GM18505 (cell line): ENCODE measurements around the gene LRBA.
"Not testable (repeated sequence)": the region's sequence is repeated elsewhere in the genome, so short reads cannot be mapped to it uniquely, and the experiment has no call there.

Source experiments
- ATAC-seq: cut with Tn5 transposase; IDR thresholded peaks from one replicate; pipeline ENCODE4 v1.9.1; 2021; ENCODE audit not compliant: unreplicated experiment
- POLR2A ChIP-seq: IDR thresholded peaks from 4 replicates; pipeline ENCODE4 v1.6.1; 2011; ENCODE audit warnings: borderline replicate concordance; ENCODE audit not compliant: insufficient read depth, insufficient read length; ENCODE audit errors: extremely low read depth

Gene LRBA

GRCh38 chr4:150746156-150746555 is 268.9 kb downstream of the LRBA start:
- ATAC-seq = no peak

DNA sequence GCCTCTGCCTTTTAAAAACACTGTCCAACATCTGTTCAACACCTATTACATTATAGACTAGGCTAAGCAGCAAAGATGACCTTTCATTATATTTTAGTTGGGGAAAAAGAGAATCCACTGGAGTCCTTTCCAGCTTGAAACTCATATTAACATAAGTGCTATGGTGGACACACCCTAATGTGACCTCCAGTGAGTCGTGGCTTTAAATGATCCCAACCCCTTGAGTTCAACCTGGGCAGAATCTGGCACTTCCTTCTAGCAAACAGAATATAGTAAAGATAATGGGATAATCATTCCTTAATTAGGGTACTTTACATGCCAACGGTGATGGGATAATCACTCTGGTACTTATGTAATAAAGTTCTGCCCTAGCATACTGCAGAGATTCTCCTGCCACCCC is 270.5 kb downstream of the LRBA start:
- TF ChIP-seq POLR2A = no peak
- no peak for ATAC-seq

More at GRCh38 chr4:150746156-150746555, 268.9 kb downstream of the LRBA start:
- no peak for TF ChIP-seq POLR2A

- ATAC-seq = no peak
- TF ChIP-seq POLR2A = no peak
Observed at GRCh38 chr4:150743564-150744342, 271.3 kb downstream of the LRBA start.

DNA sequence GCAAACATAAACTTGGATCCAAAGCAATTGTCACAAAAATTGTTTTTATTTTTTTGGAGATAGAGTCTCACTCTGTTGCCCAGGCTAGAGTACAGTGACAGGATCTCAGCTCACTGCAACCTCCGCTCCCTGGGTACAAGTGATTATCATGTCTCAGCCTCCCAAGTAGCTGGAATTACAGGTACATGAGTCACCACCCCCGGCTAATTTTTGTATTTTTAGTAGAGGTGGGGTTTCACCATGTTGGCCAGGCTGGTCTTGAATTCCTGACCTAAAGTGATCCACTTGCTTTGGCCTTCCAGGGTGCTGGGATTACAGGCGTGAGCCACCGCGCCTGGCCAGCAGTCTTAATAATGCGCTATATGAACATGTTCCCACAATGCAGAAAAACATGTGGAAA is 272.2 kb downstream of the LRBA start:
- not testable (repeated sequence) for ATAC-seq

GRCh38 chr4:150739591-150739990 is 275.5 kb downstream of the LRBA start:
- ATAC-seq = no peak
- TF ChIP-seq POLR2A = no peak

DNA sequence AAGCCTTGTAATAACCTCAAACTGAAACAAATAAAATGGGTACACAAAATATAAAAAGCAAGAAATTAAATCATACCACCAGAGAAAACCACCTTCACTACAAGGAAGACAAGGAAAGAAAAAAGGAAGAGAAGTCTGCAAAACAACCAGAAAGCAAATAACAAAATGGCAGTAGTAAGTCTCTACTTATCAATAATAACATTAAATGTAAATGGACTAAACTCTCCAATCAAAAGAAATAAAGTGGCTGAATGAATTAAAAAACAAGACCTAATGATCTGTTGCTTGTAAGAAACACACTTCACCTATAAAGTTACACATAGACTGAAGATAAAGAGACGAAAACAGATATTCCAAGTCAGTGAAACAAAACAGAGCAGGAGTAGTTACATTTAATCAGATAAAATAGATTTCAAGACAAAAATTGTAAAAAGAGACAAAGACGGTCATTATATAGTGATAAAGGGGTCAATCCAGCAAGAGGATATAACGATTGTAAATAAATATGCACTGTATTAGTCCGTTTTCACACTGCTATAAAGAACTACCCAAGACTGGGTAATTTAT is 289.0 kb downstream of the LRBA start:
- no peak for ATAC-seq
- TF ChIP-seq POLR2A = no peak

DNA sequence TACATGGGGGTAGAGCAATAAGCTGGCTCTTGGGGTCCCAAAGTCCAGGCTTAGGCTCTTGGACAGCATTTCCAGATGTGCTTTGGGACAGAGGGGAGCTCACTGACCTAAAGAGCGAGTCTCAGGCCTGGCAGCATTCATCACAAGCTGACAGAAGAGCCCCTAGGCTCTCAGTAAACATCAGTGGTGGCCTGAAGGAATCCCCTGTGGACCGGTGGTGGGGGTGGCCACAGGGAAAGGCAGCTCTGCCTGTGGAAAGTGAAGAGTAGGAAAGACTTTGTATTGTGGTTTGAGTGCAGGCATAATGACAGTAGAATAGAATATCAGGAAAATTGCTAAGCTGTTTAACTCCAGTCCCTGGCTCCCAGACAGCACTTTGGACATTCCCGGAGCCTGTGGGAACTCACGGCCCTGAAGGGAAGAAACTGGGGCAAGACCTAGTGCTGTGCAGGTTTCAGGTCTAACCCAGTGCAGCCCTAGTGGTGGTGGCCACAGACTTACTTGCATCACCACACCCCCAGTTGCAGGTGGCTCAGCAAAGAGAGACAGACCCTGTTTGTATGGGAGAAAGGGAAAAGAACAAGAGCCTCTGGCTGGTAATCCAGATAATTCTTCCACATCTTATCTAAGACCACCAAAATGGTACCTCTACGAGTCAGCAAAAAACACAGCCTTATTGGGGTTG is 291.2 kb downstream of the LRBA start:
- ATAC-seq = no peak
- no peak for TF ChIP-seq POLR2A

DNA sequence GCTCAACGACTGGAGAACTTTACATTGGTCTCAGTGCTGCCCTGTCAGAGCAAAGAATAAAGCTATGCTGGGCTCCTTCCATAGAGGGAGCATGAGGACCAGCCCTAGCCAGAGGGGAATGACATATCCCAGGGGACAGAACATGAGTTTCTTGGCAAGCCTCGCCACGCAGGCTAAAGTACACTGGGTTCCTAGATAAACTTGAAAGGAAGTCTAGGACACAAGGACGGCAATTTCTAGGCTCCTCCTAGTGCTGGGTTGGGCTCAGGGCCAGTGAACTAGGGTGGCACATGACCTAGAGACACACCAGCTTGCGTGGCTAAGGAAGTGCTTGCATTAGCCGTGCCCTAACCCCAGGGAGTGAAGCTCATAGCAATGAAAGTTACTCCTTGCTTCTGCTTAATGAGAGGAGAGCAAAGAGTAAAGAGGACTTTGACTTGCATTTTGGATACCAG is 292.1 kb downstream of the LRBA start:
- no peak for ATAC-seq
- TF ChIP-seq POLR2A = no peak

- ATAC-seq = no peak
- TF ChIP-seq POLR2A = no peak
Observed at GRCh38 chr4:150720973-150721518, 294.0 kb downstream of the LRBA start.

GRCh38 chr4:150717952-150718351 is 297.1 kb downstream of the LRBA start:
- no peak for TF ChIP-seq POLR2A
- no peak for ATAC-seq

DNA sequence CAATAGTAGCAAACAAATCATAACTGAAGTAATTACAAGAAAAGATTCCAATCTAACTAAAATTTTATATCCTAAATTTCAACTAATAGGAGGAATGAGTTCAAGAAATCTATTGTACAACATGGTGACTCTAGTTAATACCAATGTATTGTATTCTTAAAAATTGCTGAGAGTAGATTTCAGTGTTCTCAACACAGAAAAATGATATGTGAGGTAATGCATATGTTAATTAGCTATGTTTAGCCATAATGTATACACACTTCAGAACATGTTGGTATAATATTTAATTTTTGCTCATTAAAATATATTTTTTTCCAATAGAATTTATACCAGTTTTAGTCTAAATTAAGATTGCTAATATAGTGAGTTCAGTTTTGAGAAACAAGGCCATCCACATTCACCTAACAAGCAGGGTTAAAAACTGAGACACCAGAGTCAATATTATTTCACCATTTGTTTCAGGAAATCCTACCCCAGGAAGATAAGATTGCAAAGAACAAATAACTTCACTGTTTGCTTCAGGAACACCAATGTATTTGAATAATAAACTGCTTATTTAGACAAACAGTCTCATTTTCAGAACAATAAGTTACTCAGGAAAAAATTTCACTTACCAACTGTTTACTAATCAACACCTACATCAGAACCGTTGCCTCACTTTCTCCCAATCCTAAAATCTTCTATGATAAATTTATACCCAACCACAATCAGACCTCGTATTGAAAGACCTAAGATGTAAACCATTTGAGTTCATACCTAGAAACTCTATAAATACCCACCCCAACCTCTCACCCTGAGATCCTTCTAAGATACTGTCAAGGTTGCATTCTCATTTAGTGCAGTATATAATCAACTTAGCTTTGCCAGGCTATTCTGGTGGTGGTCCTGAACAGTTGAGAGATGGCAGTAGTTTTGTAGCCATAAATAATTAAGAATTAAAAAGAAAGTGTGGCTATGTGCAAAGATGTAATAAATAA is 300.3 kb downstream of the LRBA start:
- TF ChIP-seq POLR2A = no peak
- ATAC-seq = no peak

GRCh38 chr4:150713251-150713650 is 301.8 kb downstream of the LRBA start:
- ATAC-seq = no peak
- no peak for TF ChIP-seq POLR2A
